ENCODE results near the gene PDE8B. TPM values are rescaled to one million over a fixed set of nuclear protein-coding genes. Genes with fewer than 3 reads are reported as not detected.

The PDE8B gene
- total RNA-seq, 4 donors from 2014 or later = 13.0 to 54.4 (median 27.3) TPM

GRCh38 chr5:77402796-77403195, 192.3 kb downstream of the PDE8B start:
- no peaks in the 10 kb centered on the region for H3K4me1 ChIP-seq
- H3K9me3 ChIP-seq = no peaks in the 10 kb centered on the region
- TF ChIP-seq CTCF (IDR thresholded peaks at IDR 0.05) (no peak), POLR2A (IDR thresholded peaks at IDR 0.05) (no peak)
- H3K4me3 ChIP-seq = no peak overlapping the region
- DNase-seq = no peak
- H3K27ac ChIP-seq = no peak overlapping the region
- no peaks in the 10 kb centered on the region for H3K27me3 ChIP-seq
- H3K36me3 ChIP-seq = no peaks in the 10 kb centered on the region
- intact Hi-C loops (cut with DNase I; ENCODE audit: low total_unique reads) = no loop called here

- no peak for TF ChIP-seq CTCF (IDR thresholded peaks at IDR 0.05)
- no peak for TF ChIP-seq POLR2A (IDR thresholded peaks at IDR 0.05)
- no peak for DNase-seq
- Histone ChIP-seq H3K4me3 (no peak overlapping the region), H3K27ac (no peak overlapping the region), H3K36me3 (no peaks in the 10 kb centered on the region), H3K4me1 (no peaks in the 10 kb centered on the region), H3K27me3 (no peaks in the 10 kb centered on the region), H3K9me3 (no peaks in the 10 kb centered on the region)
- intact Hi-C loops (cut with DNase I; ENCODE audit: low total_unique reads) = no loop called here
These were observed 196.7 kb downstream of the PDE8B start for GRCh38 chr5:77407152-77407551.

- Histone ChIP-seq H3K4me3 (no peak overlapping the region), H3K4me1 (no peaks in the 10 kb centered on the region), H3K27me3 (no peaks in the 10 kb centered on the region), H3K36me3 (no peaks in the 10 kb centered on the region), H3K9me3 (no peaks in the 10 kb centered on the region), H3K27ac (no peak overlapping the region)
- TF ChIP-seq POLR2A (IDR thresholded peaks at IDR 0.05) (no peak), CTCF (IDR thresholded peaks at IDR 0.05) (no peak)
- DNase-seq = no peak
- intact Hi-C loops (cut with DNase I; ENCODE audit: low total_unique reads) = no loop called here
These were observed 199.6 kb downstream of the PDE8B start for GRCh38 chr5:77409870-77410621.

GRCh38 chr5:77413049-77413448, 202.6 kb downstream of the PDE8B start:
- Histone ChIP-seq H3K4me3 (no peak overlapping the region), H3K27ac (no peak overlapping the region), H3K36me3 (no peaks in the 10 kb centered on the region), H3K9me3 (no peaks in the 10 kb centered on the region), H3K4me1 (no peaks in the 10 kb centered on the region), H3K27me3 (no peaks in the 10 kb centered on the region)
- DNase-seq = no peak
- intact Hi-C loops (cut with DNase I; ENCODE audit: low total_unique reads) = no loop called here
- no peak for TF ChIP-seq POLR2A (IDR thresholded peaks at IDR 0.05)
- no peak for TF ChIP-seq CTCF (IDR thresholded peaks at IDR 0.05)

DNA sequence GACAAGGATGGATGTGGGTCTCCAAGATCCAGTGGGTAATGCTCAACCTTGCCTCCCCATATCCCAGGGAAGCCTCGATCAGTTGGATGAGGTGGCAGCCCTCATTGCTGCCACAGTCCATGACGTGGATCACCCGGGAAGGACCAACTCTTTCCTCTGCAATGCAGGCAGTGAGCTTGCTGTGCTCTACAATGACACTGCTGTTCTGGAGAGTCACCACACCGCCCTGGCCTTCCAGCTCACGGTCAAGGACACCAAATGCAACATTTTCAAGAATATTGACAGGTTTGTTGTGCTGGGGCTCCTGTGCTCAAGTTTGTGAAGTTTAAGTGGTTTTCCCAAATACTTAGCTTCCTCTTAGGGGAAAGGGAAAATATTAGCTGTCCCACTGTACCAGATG, 207.7 kb downstream of the PDE8B start:
- TF ChIP-seq POLR2A (IDR thresholded peaks at IDR 0.05) = no peak
- no peak for TF ChIP-seq CTCF (IDR thresholded peaks at IDR 0.05)
- H3K27me3 ChIP-seq = no peaks in the 10 kb centered on the region
- no peak for DNase-seq
- no peaks in the 10 kb centered on the region for H3K36me3 ChIP-seq
- H3K27ac ChIP-seq = no peak overlapping the region
- no peak overlapping the region for H3K4me3 ChIP-seq
- intact Hi-C loops (cut with DNase I; ENCODE audit: low total_unique reads) = no loop called here
- no peaks in the 10 kb centered on the region for H3K9me3 ChIP-seq
- H3K4me1 ChIP-seq = no peaks in the 10 kb centered on the region
